Activated CD4-positive, alpha-beta T cell treated with anti-CD3 and anti-CD28 coated beads, Interleukin-10, Interleukin-2, amounts not matched to agents 100 ng/mL and 50 ng/mL, durations not matched to agents 16 hours and 8 hours (primary cell): ENCODE measurements around the gene ARL17B.
"Not testable (repeated sequence)": the region's sequence is repeated elsewhere in the genome, so short reads cannot be mapped to it uniquely, and the experiment has no call there.

ENCODE experiments used
- DNase-seq: peaks from one replicate; pipeline ENCODE4 v3.0.0-alpha.2; 2020

Gene ARL17B

GRCh38 chr17:46361755-46362154, at the start of gene ARL17B:
Gene ARL17B, minus strand, starts transcription at chr17:46361766. Its CDS starts 3,369 bp downstream, at chr17:46358397.
- DNase-seq = peak; percentile 94

- not testable (repeated sequence) for DNase-seq
Measured at GRCh38 chr17:46409864-46410263, 48.3 kb upstream of the ARL17B start.

- DNase-seq = not testable (repeated sequence)
Measured at GRCh38 chr17:46407155-46407554, 45.6 kb upstream of the ARL17B start.

GRCh38 chr17:46401033-46401787, 39.6 kb upstream of the ARL17B start:
- not testable (repeated sequence) for DNase-seq

- not testable (repeated sequence) for DNase-seq
Measured at GRCh38 chr17:46400543-46400942, 39.0 kb upstream of the ARL17B start.

- not testable (repeated sequence) for DNase-seq
Measured at GRCh38 chr17:46399993-46400392, 38.4 kb upstream of the ARL17B start.

- not testable (repeated sequence) for DNase-seq
Measured at GRCh38 chr17:46396292-46396691, 34.7 kb upstream of the ARL17B start.

GRCh38 chr17:46393702-46394101, 32.1 kb upstream of the ARL17B start:
- not testable (repeated sequence) for DNase-seq

GRCh38 chr17:46385491-46385890, 23.9 kb upstream of the ARL17B start:
- not testable (repeated sequence) for DNase-seq

- peak; percentile 0 for DNase-seq
Measured at GRCh38 chr17:46383118-46383517, 21.6 kb upstream of the ARL17B start.

- DNase-seq = not testable (repeated sequence)
Measured at GRCh38 chr17:46373418-46373817, 11.9 kb upstream of the ARL17B start.

- DNase-seq = not testable (repeated sequence)
Measured at GRCh38 chr17:46372236-46373229, 11.0 kb upstream of the ARL17B start.

GRCh38 chr17:46367520-46367919, 6.0 kb upstream of the ARL17B start:
- not testable (repeated sequence) for DNase-seq

GRCh38 chr17:46361145-46361735, 326 bp downstream of the ARL17B start:
- not testable (repeated sequence) for DNase-seq

GRCh38 chr17:46353856-46354255, 7.7 kb downstream of the ARL17B start:
- not testable (repeated sequence) for DNase-seq

- not testable (repeated sequence) for DNase-seq
Measured at GRCh38 chr17:46349060-46349459, 12.5 kb downstream of the ARL17B start.

- DNase-seq = not testable (repeated sequence)
Measured at GRCh38 chr17:46348345-46348744, 13.2 kb downstream of the ARL17B start.

- not testable (repeated sequence) for DNase-seq
Measured at GRCh38 chr17:46342131-46342530, 19.4 kb downstream of the ARL17B start.

- not testable (repeated sequence) for DNase-seq
Measured at GRCh38 chr17:46341220-46341619, 20.3 kb downstream of the ARL17B start.

- DNase-seq = not testable (repeated sequence)
Measured at GRCh38 chr17:46294831-46295230, 66.7 kb downstream of the ARL17B start, which contains the start of gene LRRC37A. Gene LRRC37A, plus strand, starts transcription at chr17:46295131. Its CDS starts 3 bp downstream, at chr17:46295134.

GRCh38 chr17:46291618-46292017, 69.9 kb downstream of the ARL17B start:
- DNase-seq = not testable (repeated sequence)

GRCh38 chr17:46290906-46291546, 70.5 kb downstream of the ARL17B start:
- DNase-seq = peak; percentile 29
